B cell (primary cell): Measurements from ENCODE around the gene ARHGAP30. TPM values are rescaled to one million over a fixed set of nuclear protein-coding genes. Genes with fewer than 3 reads are reported as not detected.
A peak's percentile ranks its signal among the peaks of the same experiment; 100 is the strongest.

Source experiments
- ATAC-seq: fragments of 200-7000 bp; cut with Tn5 transposase; one replicate; pipeline ENCODE4 v1.10.0; 2021; ENCODE audit warnings: low read depth, mild to moderate bottlenecking, moderate number of reproducible peaks, moderate library complexity
- CTCF ChIA-PET: fragments of 350-600 bp; sonication (Branson Sonifier 250); formaldehyde crosslinking; loops from one replicate; lab custom pipeline; 2021; ENCODE audit warnings: antibody characterized with exemption, inconsistent platforms; lab: Charles Lee
- POLR2A ChIA-PET: fragments of 350-600 bp; sonication (Branson Sonifier 250); formaldehyde crosslinking; loops from one replicate; lab custom pipeline; 2021; ENCODE audit warnings: antibody characterized with exemption; lab: Charles Lee
- DNase-seq: peaks from one replicate; pipeline ENCODE4 v3.0.0; 2013
- H2AFZ ChIP-seq: 2 replicates; pipeline ENCODE4 v1.6.1; 2012; ENCODE audit warnings: mild to moderate bottlenecking, low read depth, low read length; ENCODE audit not compliant: insufficient read depth, poor library complexity, severe bottlenecking
- H3K27ac ChIP-seq, 2 donors: 1 replicate in 1 of 2; 2 replicates in 1 of 2; pipeline ENCODE4 v1.5.1; 2012 to 2013; ENCODE audit warnings: low read length in 2 of 2, mild to moderate bottlenecking in 2 of 2, moderate library complexity in 1 of 2
- H3K27me3 ChIP-seq, 4 experiments: fragments of 200-600 bp in 1 of 4; sonication (generic) in 1 of 4; replicated peaks in 1 of 4; 1 replicate in 2 of 4; 2 replicates in 2 of 4; pipeline versions ENCODE4 v1.6.1 to v1.7.0; 2013 to 2016; ENCODE audit warnings: low read length in 3 of 4, mild to moderate bottlenecking in 2 of 4, mixed read lengths in 1 of 4, moderate library complexity in 1 of 4; ENCODE audit not compliant: insufficient read depth in 4 of 4, control insufficient read depth in 3 of 4; ENCODE audit errors: control extremely low read depth in 1 of 4
- H3K36me3 ChIP-seq, 2 experiments: replicated peaks in 1 of 2; 1 replicate in 1 of 2; 2 replicates in 1 of 2; pipeline versions ENCODE4 v1.6.1 to v1.7.1; 2013; ENCODE audit warnings: low read length in 1 of 2; ENCODE audit not compliant: insufficient read depth in 2 of 2, control insufficient read depth in 1 of 2; ENCODE audit errors: control extremely low read depth in 1 of 2, extremely low read depth in 1 of 2
- H3K4me1 ChIP-seq, 2 donors: fragments of 200-600 bp in 1 of 2; sonication (generic) in 1 of 2; 1 replicate in 1 of 2; 2 replicates in 1 of 2; pipeline versions ENCODE4 v1.5.1 to v1.6.1; 2013 to 2017; ENCODE audit warnings: low read length in 2 of 2; ENCODE audit not compliant: control insufficient read depth in 2 of 2, insufficient read depth in 2 of 2
- H3K4me2 ChIP-seq: replicated peaks from 2 replicates; pipeline ENCODE3; 2012; ENCODE audit warnings: mild to moderate bottlenecking, low read depth, low read length; ENCODE audit not compliant: poor library complexity, severe bottlenecking
- H3K4me3 ChIP-seq, 5 experiments: fragments of 200-600 bp in 1 of 5; sonication (generic) in 1 of 5; 1 replicate in 3 of 5; 2 replicates in 2 of 5; pipeline versions ENCODE4 v1.5.1 to v1.7.0; 2011 to 2016; ENCODE audit warnings: low read length in 4 of 5, mild to moderate bottlenecking in 4 of 5, low read depth in 2 of 5, control low read depth in 1 of 5, moderate library complexity in 1 of 5; ENCODE audit not compliant: insufficient read depth in 1 of 5; ENCODE audit errors: control extremely low read depth in 1 of 5, extremely low read depth in 1 of 5
- H3K79me2 ChIP-seq: fragments of 200-600 bp; sonication (generic); one replicate; pipeline ENCODE4 v1.6.0; 2016; ENCODE audit warnings: low read length; ENCODE audit not compliant: control insufficient read depth, insufficient read depth
- H3K9ac ChIP-seq: fragments of 200-600 bp; sonication (generic); 2 replicates; pipeline ENCODE4 v1.6.1; 2017; ENCODE audit warnings: mild to moderate bottlenecking, low read length, moderate library complexity
- H3K9me3 ChIP-seq, 3 donors: one replicate each; pipeline versions ENCODE4 v1.6.1 to v1.7.1; 2013; ENCODE audit warnings: low read length in 2 of 3; ENCODE audit not compliant: control insufficient read depth in 2 of 3, insufficient read depth in 1 of 3; ENCODE audit errors: control extremely low read depth in 1 of 3
- H4K20me1 ChIP-seq: 2 replicates; pipeline ENCODE4 v1.6.0; 2012; ENCODE audit warnings: mild to moderate bottlenecking, low read length; ENCODE audit not compliant: insufficient read depth, control insufficient read depth, poor library complexity, severe bottlenecking
- H3K27ac Mint-ChIP-seq: one replicate; pipeline ENCODE4 v1.8.0; 2021; ENCODE audit warnings: mixed read lengths
- H3K27me3 Mint-ChIP-seq: one replicate; pipeline ENCODE4 v1.8.0; 2021; ENCODE audit warnings: mixed read lengths
- H3K4me1 Mint-ChIP-seq: one replicate; pipeline ENCODE4 v1.8.0; 2021; ENCODE audit warnings: mixed read lengths
- H3K4me3 Mint-ChIP-seq: one replicate; pipeline ENCODE4 v1.8.0; 2021; ENCODE audit warnings: mixed read lengths
- H3K9me3 Mint-ChIP-seq: one replicate; pipeline ENCODE4 v1.8.0; 2022; ENCODE audit warnings: mixed read lengths; ENCODE audit not compliant: insufficient read depth
- CTCF ChIP-seq: fragments of 200-600 bp; IDR thresholded peaks from one replicate; pipeline ENCODE4 v1.8.0; 2022; ENCODE audit warnings: antibody characterized with exemption, mild to moderate bottlenecking
- EZH2 ChIP-seq: IDR thresholded peaks from 2 replicates; pipeline ENCODE4 v1.6.1; 2012; ENCODE audit warnings: borderline replicate concordance, low read depth, mild to moderate bottlenecking, moderate library complexity, low read length; ENCODE audit not compliant: insufficient read depth, poor library complexity, severe bottlenecking
- WGBS: methylation state at CpG from one replicate; pipeline ENCODE4 v1.1.5; 2013; ENCODE audit warnings: missing lambda C conversion rate; ENCODE audit not compliant: insufficient coverage; 5-methylcytosine and 5-hydroxymethylcytosine counted together
- intact Hi-C: fragments of 100-400 bp; cut with micrococcal nuclease; formaldehyde crosslinking; loops from one replicate; pipeline ENCODE4 v1.10.0; 2022
- polyA minus RNA-seq: library from RNA; depleted of rRNA, polyadenylated mRNA; stranded (reverse); fragments of >200 nt; gene quantifications from 2 replicates; pipeline ENCODE4 v1.2.3, GENCODE V29; 2012
- polyA plus RNA-seq: library from polyadenylated mRNA; depleted of rRNA; stranded (reverse); fragments of >200 nt; gene quantifications from 2 replicates; pipeline ENCODE4 v1.2.3, GENCODE V29; 2012
- total RNA-seq, 2 donors: library from RNA; stranded (reverse); fragments of 120-200 nt in 1 of 2; gene quantifications; 1 replicate in 1 of 2; 2 replicates in 1 of 2; pipeline versions ENCODE4 v1.2.3 to v1.2.4, GENCODE V29; 2013 to 2022

ARHGAP30 gene
- total RNA-seq (146 and 162 TPM in 2 replicates), polyA plus RNA-seq (95.9 and 122 TPM in 2 replicates), polyA minus RNA-seq (181 and 188 TPM in 2 replicates)
- 117 TPM for total RNA-seq (2013)

DNA sequence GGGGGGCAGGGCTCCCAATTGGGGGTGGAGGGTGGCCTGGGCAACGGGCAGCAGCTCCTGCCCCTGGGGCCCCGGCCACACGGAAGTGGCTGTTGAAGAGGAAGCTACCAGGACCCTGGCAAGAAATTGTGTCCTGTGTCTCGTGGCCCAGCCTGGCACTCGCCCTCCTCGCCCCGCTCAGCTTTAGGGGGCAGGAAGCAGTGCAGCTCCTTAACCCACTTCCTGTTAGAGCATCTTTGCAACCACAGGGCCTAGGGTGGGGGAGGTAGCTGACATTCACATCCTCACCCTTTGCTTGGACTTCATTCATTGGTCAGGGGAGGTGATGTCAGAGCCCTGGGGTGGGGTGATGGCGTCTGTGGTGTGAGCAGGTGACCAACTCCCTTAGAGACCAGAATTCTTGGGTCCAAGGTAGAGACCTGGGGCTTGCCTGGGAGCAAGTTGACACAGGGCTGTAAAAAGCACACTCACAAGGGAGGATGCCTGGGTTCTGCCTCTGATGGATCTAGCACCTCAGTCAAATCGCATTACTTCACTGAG, at the start of gene ARHGAP30:
Gene ARHGAP30, minus strand, starts transcription at position 161 of the 540 bp plus-strand sequence. CDS start 267 bp downstream, outside the sequence.
- Histone ChIP-seq H3K27me3 (no peaks in the 10 kb centered on the region), H4K20me1 (peaks cover 24% of the 10 kb centered on the region), H3K9me3 (no peaks in the 10 kb centered on the region), H3K27ac (peak within 1 kb of the TSS; percentile 95 to 96), H2AFZ (peak within 1 kb of the TSS; percentile 65), H3K4me3 (peak within 1 kb of the TSS; percentile 76 to 97 (median 91)), H3K4me2 (peak within 1 kb of the TSS; percentile 97), H3K4me1 (peaks cover 34 to 53% of the 10 kb centered on the region in 2 donors), H3K36me3 (peaks cover 2 to 8% of the 10 kb centered on the region in 2 experiments), H3K9ac (peak within 1 kb of the TSS; percentile 92), H3K79me2 (peaks cover 72% of the 10 kb centered on the region)
- Mint-ChIP-seq H3K27ac (peak within 1 kb of the TSS; percentile 98), H3K9me3 (no peaks in the 10 kb centered on the region), H3K27me3 (no peaks in the 10 kb centered on the region), H3K4me3 (peak within 1 kb of the TSS; percentile 100), H3K4me1 (peaks cover 47% of the 10 kb centered on the region)
- ChIA-PET POLR2A (interaction anchor here (0.6 to 6.8 kb wide), 11 partner anchors 19 to 111 kb away, joined by 3 to 108 read pairs (median 7); partner anchors contain the start of genes DEDD, KLHDC9, TSTD1 and UFC1), CTCF (interaction anchor here (0.8 to 8.9 kb wide), 23 partner anchors 9 to 316 kb away, joined by 3 to 142 read pairs (median 4); partner anchors contain the start of genes DEDD, F11R, KLHDC9 and TOMM40L)
- TF ChIP-seq CTCF (no peak), EZH2 (no peak)
- ATAC-seq, result peak; percentile 78
- intact Hi-C loops, result loop anchor here (1.0 to 5.0 kb wide), 3 partner anchors 28 to 83 kb away; partner anchors contain the start of genes DEDD, KLHDC9 and UFC1
- WGBS, result 7% methylated on average over 9 of the region's 9 CpGs
- DNase-seq, result peak; percentile 93
